GM08714 (cell line): ENCODE results near the gene BTN1A1.
"Not testable (repeated sequence)": the region's sequence is repeated elsewhere in the genome, so short reads cannot be mapped to it uniquely, and the experiment has no call there.

Source experiments
- H3K4me3 ChIP-seq: fragments of 200-500 bp; sonication (Bioruptor generic); 2 replicates; pipeline ENCODE4 v1.5.1; 2014; ENCODE audit warnings: mild to moderate bottlenecking, low read length, inconsistent platforms
- ZNF274 ChIP-seq: IDR thresholded peaks from 2 replicates; pipeline ENCODE4 v1.6.1; 2012; ENCODE audit warnings: mild to moderate bottlenecking, low read depth, low read length

The BTN1A1 gene, protein sequence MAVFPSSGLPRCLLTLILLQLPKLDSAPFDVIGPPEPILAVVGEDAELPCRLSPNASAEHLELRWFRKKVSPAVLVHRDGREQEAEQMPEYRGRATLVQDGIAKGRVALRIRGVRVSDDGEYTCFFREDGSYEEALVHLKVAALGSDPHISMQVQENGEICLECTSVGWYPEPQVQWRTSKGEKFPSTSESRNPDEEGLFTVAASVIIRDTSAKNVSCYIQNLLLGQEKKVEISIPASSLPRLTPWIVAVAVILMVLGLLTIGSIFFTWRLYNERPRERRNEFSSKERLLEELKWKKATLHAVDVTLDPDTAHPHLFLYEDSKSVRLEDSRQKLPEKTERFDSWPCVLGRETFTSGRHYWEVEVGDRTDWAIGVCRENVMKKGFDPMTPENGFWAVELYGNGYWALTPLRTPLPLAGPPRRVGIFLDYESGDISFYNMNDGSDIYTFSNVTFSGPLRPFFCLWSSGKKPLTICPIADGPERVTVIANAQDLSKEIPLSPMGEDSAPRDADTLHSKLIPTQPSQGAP

DNA sequence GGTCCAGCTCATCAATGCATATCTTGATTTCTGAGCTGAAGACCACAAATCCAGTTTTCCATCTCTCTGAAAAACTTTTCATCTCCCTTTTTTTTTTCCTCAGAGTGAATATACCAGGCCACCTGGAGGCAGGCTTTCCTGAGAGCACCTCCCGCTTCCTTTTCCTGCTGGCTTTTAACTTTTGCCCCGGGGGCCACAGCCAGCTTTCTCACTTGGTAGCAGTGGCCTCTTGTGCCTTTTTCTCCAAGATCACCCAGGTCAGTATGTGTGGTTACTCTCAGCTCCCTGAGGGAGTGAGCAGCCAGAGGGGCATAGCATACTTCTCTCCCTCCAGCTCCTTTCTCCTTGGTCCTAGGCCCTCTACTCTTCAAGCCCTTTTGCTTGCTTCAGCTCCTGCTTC, at the start of gene BTN1A1:
Gene BTN1A1, plus strand, starts transcription at position 202 of the 400 bp plus-strand sequence. CDS start 984 bp downstream, outside the sequence.
- H3K4me3 ChIP-seq: no peak within 1 kb of the TSS
- no peak for TF ChIP-seq ZNF274

DNA sequence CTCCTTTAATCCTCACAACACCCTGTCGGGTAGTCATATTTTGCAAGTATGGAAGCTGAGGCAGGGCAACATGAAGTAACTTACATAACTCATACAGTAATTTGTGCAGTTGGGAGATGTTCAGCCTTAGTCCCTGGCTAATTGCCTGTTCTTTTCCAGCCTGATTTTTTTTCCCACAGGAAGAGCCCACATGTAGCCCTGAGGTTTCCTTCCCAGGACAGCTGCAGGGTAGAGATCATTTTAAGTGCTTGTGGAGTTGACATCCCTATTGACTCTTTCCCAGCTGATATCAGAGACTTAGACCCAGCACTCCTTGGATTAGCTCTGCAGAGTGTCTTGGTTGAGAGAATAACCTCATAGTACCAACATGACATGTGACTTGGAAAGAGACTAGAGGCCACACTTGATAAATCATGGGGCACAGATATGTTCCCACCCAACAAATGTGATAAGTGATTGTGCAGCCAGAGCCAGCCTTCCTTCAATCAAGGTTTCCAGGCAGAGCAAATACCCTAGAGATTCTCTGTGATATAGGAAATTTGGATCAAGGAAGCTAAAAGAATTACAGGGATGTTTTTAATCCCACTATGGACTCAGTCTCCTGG, 47.4 kb upstream of the BTN1A1 start:
- no peak overlapping the region for H3K4me3 ChIP-seq
- TF ChIP-seq ZNF274: no peak

DNA sequence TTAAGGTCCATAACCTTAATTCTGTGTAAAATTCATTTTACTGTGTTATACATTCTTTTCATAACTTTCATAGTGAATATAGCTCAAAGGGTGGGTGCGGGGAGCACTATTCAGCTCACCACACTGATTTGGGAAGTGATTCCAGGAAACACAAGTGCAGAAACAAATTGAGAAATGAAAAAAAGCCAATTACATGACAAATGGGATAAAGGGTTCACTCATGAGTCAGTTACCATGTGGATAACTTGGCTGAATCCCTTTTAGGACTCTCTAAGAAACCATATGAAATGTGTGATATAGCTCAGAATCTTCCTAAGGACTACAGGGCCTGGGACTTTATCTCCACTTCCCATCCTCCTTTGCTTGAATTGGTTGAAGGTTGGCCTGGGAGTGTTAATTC, 45.5 kb upstream of the BTN1A1 start:
- H3K4me3 ChIP-seq: no peak overlapping the region

DNA sequence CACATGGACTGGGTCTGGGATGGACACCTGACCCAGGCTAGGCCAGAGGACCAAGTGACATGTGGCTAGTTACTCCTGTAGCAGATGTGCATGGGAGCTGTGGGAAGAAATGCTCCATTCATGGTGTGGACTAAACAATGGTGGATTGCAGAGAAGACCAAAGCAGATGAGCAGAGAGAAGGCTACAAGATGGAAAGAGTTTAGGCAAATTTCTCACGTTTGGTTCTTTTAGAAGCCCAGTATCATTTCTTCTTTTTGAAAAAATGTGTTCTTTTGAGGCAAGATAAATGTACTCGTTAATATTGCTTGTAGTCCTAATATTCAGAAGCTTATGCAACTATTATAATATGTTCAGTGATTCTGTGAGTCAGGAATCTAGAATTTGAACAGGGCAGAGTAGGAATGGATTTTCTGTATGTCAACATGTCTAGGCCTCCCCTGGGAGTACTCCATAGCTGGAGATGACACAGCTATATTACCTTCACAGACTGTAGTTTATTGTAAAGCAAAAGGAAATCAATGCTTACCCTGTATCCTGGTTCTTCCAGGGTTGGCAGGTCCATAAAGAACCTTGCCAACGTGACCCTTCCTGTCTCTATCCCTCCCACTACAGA, 44.6 kb upstream of the BTN1A1 start:
- H3K4me3 ChIP-seq: no peak overlapping the region
- no peak for TF ChIP-seq ZNF274

More for the DNA sequence above, 45.5 kb upstream of the BTN1A1 start:
- TF ChIP-seq ZNF274: no peak

DNA sequence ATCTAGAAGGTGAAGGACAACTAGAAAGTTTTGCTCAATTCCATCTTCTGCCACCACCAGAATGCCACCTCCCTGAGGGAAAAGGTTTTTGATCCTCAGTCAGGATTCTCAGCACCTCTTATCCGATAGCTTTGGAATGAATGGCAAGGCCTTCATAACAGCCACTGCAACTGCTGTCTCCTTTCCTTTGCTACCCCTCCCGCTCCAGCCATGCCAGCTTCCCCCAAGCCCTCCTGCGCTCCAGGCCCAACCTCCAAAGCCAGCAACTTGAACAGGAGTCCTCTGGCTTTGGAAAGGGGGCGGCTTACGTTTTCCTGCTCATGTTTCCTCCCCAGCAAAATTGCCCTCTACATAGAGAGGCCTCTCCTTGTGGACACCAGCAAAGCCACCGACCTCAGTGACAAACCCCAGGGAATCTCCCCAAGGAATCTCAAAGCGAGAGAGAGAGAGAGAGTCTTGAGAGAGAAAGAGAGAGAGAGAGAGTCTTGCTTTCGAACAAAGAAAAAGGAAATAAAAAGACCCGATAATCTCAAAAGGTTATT, 42.8 kb upstream of the BTN1A1 start:
- H3K4me3 ChIP-seq: peak overlapping the region; percentile 25; the same call in 1 of the 2 replicates
- no peak for TF ChIP-seq ZNF274

DNA sequence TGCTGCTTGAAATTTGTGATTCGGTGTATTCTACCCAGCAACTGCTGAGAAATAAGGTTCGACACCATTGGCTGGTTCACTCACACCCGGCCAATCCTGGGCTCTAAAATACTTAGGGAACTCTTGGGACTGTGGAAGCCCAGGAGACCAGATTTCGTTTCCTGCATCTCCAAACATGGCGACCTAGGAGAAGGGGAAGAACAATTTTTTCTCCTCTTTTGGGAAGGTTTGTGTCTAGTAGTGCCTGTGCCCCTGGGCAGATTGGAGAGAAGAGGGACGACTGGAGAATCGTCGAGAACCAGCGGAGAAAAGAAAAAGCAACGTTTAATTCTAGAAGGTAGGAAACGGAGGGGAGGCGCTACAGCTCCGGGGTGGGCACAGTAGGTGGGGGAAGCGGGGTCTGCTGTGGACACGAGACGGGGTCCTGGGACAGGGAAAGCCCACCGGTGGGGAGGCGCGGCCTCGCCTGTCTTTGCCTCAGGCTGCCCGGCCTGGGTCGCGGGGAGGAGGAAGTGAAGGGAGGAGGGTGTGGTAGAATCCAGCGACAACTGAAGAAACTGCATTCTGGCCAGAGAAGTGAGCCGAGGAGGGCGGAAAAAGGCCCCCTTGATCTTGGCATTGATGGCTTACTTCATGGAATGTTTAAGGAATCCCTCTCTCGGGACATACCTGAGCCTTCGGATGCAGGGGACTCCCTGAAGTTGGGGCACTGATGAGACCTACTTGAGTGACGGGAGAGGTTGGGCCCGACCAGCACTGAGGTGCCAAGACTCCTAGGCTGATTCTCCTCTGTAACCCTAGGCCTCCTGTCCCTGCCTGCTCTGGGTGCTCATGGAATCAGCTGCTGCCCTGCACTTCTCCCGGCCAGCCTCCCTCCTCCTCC, 42.1 kb upstream of the BTN1A1 start, which contains the start of gene BTN2A1:
Gene BTN2A1, plus strand, starts transcription at position 150 of the 883 bp plus-strand sequence. Its CDS starts 682 bp downstream, at position 832.
- TF ChIP-seq ZNF274: no peak
- H3K4me3 ChIP-seq: peak within 1 kb of the TSS; percentile 79

DNA sequence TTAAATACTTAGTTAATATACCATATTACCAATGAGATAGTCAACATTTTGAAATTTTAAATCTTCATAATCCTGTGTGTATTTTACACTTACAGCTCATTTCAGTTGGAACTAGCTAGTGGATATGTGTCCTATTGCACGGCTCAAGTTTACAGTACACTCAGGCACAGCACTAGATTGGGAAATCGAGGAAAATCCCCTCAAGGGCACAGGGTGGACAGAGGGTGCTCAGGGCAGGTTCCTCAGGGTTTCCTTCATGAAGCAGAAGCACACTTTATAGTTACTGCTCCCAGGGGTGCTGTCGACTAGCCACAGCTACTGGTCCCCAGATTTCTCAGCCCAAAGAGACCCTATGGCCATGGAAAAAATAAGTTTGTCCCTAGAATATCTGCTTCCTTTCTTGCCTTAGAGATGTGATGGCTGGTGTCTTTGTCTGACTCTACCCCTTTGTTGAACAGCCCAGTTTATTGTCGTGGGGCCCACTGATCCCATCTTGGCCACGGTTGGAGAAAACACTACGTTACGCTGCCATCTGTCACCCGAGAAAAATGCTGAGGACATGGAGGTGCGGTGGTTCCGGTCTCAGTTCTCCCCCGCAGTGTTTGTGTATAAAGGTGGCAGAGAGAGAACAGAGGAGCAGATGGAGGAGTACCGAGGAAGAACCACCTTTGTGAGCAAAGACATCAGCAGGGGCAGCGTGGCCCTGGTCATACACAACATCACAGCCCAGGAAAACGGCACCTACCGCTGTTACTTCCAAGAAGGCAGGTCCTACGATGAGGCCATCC, 40.9 kb upstream of the BTN1A1 start:
- no peak for TF ChIP-seq ZNF274
- H3K4me3 ChIP-seq: peak overlapping the region; percentile 26; the same call in 1 of the 2 replicates

DNA sequence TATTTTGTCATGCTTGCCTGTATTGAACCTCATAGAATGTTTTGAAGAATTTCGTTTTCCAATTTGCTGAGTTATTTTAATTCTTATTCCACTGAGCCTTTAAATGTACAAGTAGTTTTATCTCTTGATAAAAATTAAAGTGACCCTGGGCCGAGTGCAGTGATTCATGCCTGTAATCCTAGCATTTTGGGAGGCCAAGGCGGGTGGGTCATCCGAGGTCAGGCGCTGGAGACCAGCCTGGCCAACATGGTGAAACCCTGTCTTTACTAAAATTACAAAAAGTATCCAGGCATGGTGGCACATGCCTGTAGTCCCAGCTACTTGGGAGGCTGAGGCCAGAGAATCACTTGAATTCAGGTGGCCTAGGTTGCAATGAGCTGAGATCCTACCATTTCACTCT, 38.8 kb upstream of the BTN1A1 start:
- not testable (repeated sequence) for H3K4me3 ChIP-seq

DNA sequence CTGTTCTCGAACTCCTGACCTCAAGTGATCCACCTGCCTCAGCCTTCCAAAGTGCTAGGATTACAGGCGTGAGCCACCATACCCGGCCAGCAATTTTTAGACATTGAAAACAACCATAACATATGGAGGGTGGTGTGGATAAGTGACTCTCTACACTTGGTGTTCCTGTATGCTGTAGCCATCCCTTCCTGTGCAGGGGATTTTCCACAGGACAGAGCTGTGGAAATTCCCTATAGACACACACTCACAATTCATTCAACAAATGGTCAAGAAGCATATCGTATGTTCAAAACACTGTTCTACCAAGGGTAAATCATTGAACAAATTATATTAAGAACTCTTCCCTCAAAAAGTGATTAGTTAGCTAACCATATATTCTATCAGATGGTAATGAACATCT, 36.1 kb upstream of the BTN1A1 start:
- TF ChIP-seq ZNF274: no peak
- no peak overlapping the region for H3K4me3 ChIP-seq

DNA sequence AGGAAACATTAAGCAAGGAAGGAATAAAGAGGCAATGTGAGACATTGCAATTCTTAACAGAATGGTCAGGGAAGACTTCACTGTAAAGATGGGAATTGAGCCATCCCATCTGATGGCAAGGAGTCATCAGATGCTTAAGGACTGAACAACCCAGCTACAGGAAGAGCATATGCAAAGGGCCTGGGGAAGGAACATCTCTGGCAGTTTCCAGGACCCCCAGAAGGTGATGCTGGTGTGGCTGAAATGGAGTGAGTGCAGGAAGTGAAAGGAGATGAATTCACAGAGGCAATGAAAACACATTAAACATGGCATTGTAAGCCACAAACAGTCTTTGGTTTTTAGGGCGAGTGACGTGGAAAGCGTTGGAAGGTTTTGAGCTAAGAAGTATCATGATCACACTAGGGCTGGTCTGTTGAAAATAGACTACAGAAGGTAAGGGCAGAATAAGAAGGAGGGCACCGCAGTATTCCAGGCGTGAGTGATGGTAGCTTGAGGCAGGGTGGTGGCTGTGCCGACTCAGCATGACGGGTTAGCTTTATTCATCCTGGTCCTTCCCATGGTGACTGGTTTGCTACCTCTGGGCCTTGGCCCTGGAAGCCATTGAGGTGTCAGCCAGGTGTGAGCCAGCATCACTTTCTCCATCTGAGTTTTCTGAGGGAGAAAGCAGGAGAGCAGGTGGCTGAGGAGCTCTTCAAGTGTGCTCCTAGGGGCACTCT, 35.5 kb upstream of the BTN1A1 start:
- H3K4me3 ChIP-seq: no peak overlapping the region
- no peak for TF ChIP-seq ZNF274

DNA sequence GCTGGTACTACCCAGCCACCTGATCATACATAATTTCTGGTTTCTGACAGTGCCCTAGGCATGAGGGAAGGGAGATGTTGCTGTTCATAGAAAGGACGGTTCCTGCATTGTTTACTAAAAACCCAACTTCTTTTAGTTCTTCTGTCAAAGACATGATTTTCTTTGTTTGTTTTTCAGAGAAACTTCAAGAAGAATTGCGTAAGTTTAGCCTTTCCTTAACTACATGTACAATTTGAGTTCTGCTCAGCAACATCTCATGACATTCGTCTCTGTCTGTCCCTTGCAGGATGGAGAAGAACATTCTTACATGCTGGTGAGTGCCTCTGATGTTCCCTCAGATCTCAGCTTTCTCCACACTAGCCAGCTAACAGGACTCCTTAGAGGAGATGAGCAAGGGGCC, 34.3 kb upstream of the BTN1A1 start:
- H3K4me3 ChIP-seq: no peak overlapping the region
- TF ChIP-seq ZNF274: no peak

DNA sequence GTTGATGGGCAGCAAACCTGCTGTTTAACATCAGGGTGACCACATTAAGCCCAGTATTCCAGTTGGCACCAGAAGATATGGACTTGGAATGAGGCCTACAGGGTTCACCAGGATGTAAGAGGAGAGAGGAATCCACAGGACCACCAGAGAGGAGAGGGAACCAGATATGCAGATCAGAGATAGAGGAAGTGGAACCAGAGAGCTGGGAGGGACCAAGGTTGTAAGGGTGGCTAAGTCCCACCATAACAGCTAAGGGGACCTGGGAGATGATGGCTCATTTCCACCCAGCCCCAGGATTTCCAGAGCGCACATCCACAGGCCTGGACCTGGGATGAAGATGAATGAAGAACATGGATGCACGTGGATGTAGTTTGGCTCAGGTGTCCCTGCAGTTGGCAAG, 31.3 kb upstream of the BTN1A1 start:
- no peak overlapping the region for H3K4me3 ChIP-seq
- no peak for TF ChIP-seq ZNF274
